ENCODE data around the gene BMP2K.

DNA sequence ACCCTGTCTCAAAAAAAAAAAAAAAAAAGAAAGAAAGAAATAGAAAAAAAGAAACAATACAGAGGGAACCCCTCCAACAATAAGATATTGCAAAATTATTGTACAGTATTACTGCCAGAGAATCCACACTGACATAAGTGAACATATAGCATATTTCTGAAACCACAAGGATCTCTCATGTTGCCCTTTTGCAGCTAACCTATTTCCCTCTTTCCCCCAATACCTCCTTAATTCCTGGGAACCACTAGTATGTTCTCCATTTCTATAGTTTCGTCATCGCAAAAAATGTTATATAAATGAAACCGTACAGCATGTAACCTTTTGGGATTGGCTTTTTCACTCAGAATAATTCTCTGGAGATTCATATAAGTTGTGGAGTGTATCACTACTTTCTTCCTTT, 20.0 kb upstream of the BMP2K start:
- TF ChIP-seq POLR2A (IDR thresholded peaks at IDR 0.05; ENCODE audit: low read depth, low read length) (no peak), POLR2AphosphoS5 (IDR thresholded peaks at IDR 0.05; ENCODE audit: low read depth, low read length) (no peak), SPI1 (IDR thresholded peaks at IDR 0.05; ENCODE audit: low read depth, low read length) (no peak), TAF1 (IDR thresholded peaks at IDR 0.05; ENCODE audit: low read depth, low read length) (no peak), POU2F2 (IDR thresholded peaks at IDR 0.05; ENCODE audit: low read depth, low read length) (no peak), PAX5 (IDR thresholded peaks at IDR 0.05; ENCODE audit: insufficient read depth, low read length, severe bottlenecking) (no peak)
